Panc1 (cell line): ENCODE measurements around the gene TAGLN2. TPM values are rescaled to one million over a fixed set of nuclear protein-coding genes. Genes with fewer than 3 reads are reported as not detected.

ENCODE experiments used
- ATAC-seq: fragments of 200-7000 bp; cut with Tn5 transposase; 2 replicates; pipeline ENCODE4 v1.9.1; 2020; ENCODE audit warnings: mild to moderate bottlenecking, moderate library complexity
- BruUV-seq: library from RNA; stranded (reverse); fragments of 400-500 nt; replicated peaks from 2 replicates; lab custom pipeline; 2021; lab: Mats Ljungman, UMichigan
- CTCF ChIA-PET: fragments of 300-600 bp; sonication (Branson Sonifier 250); formaldehyde crosslinking; loops from one replicate; lab custom pipeline; 2022; ENCODE audit warnings: antibody characterized with exemption; lab: Charles Lee
- POLR2A ChIA-PET: fragments of 300-600 bp; sonication (Branson Sonifier 250); formaldehyde crosslinking; loops from one replicate; lab custom pipeline; 2022; ENCODE audit warnings: antibody characterized with exemption; lab: Charles Lee
- DNase-seq: peaks from one replicate; pipeline ENCODE4 v3.0.0-alpha.2; 2010; ENCODE audit warnings: low read depth, low spot score
- H3K27ac ChIP-seq: 2 replicates; pipeline ENCODE4 v1.5.1; 2011; ENCODE audit warnings: mild to moderate bottlenecking, low read length, inconsistent platforms
- H3K27me3 ChIP-seq: fragments of 200-500 bp; sonication (Bioruptor generic); 2 replicates; pipeline ENCODE4 v1.6.0; 2014; ENCODE audit warnings: low read length, inconsistent platforms; ENCODE audit not compliant: control insufficient read depth, insufficient read depth
- H3K36me3 ChIP-seq: fragments of 200-500 bp; sonication (Bioruptor generic); 2 replicates; pipeline ENCODE4 v1.5.1; 2014; ENCODE audit warnings: inconsistent platforms, mild to moderate bottlenecking, low read length, moderate library complexity; ENCODE audit not compliant: control insufficient read depth, insufficient read depth
- H3K4me1 ChIP-seq: 2 replicates; pipeline ENCODE4 v1.5.1; 2011; ENCODE audit warnings: inconsistent platforms, mild to moderate bottlenecking, low read length, moderate library complexity; ENCODE audit not compliant: control insufficient read depth, insufficient read depth
- H3K4me3 ChIP-seq, 2 experiments: 2 replicates each; pipeline ENCODE4 v1.5.1; 2011 to 2012; ENCODE audit warnings: low read depth in 2 of 2, low read length in 2 of 2, mild to moderate bottlenecking in 2 of 2, inconsistent platforms in 1 of 2, moderate library complexity in 1 of 2
- H3K9me3 ChIP-seq: fragments of 200-500 bp; sonication (Bioruptor generic); 2 replicates; pipeline ENCODE4 v1.5.1; 2014; ENCODE audit warnings: low read depth, mild to moderate bottlenecking, inconsistent platforms, low read length, moderate library complexity; ENCODE audit not compliant: control insufficient read depth, insufficient read depth
- CTCF ChIP-seq: fragments of 450-650 bp; IDR thresholded peaks from 2 replicates; pipeline ENCODE4 v1.5.1; 2017; ENCODE audit warnings: mild to moderate bottlenecking
- POLR2AphosphoS5 ChIP-seq: IDR thresholded peaks from 2 replicates; pipeline ENCODE4 v1.6.1; 2012; ENCODE audit warnings: mild to moderate bottlenecking, low read depth, low read length, moderate library complexity
- SIN3A ChIP-seq: IDR thresholded peaks from 2 replicates; pipeline ENCODE4 v1.6.1; 2012; ENCODE audit warnings: low read depth, mild to moderate bottlenecking, low read length, moderate library complexity, borderline replicate concordance; ENCODE audit not compliant: insufficient read depth
- TCF7L2 ChIP-seq: IDR thresholded peaks from 2 replicates; pipeline ENCODE4 v1.6.1; 2011; ENCODE audit warnings: mild to moderate bottlenecking, low read depth, low read length, inconsistent platforms
- in situ Hi-C: cut with HindIII; loops from 2 replicates; pipeline ENCODE4 v1.10.0; 2016; ENCODE audit warnings: low sequenced_read_pairs, low pct_unique_long_range_greater_than_20kb
- intact Hi-C: fragments of 100-400 bp; cut with micrococcal nuclease; formaldehyde crosslinking; loops from one replicate; pipeline ENCODE4 v1.10.0; 2022; ENCODE audit not compliant: unreplicated experiment
- total RNA-seq: library from RNA; stranded (reverse); gene quantifications from one replicate; pipeline ENCODE4 v1.2.1, GENCODE V29; 2021; ENCODE audit not compliant: unreplicated experiment
- TF ChIP-seq, protein P1 (sequence below), 2 experiments: IDR thresholded peaks; 2 replicates each; pipeline ENCODE4 v1.6.1; 2011 to 2012; ENCODE audit warnings: low read depth in 2 of 2, control low read depth in 1 of 2, low read length in 1 of 2, mild to moderate bottlenecking in 1 of 2, moderate library complexity in 1 of 2; ENCODE audit not compliant: insufficient read depth in 1 of 2

The TAGLN2 gene
- total RNA-seq, 1 experiment from 2014 or later, result 474 TPM

GRCh38 chr1:159927849-159928431 is 2.6 kb upstream of the TAGLN2 start:
- no peak overlapping the region; the same call in 1 of the 2 replicates for H3K27ac ChIP-seq
- BruUV-seq, result no TSS peak
- no peak overlapping the region for H3K4me3 ChIP-seq
- ChIA-PET POLR2A (no interaction called here), CTCF (interaction anchor here (0.6 to 0.9 kb wide), 2 partner anchors 78 to 155 kb away, joined by 3 to 11 read pairs; no protein-coding TSS in a partner anchor)
- intact Hi-C loops (no loop called here), in situ Hi-C loops (no loop called here)
- peaks cover 10% of the 10 kb centered on the region for H3K4me1 ChIP-seq
- no peaks in the 10 kb centered on the region for H3K36me3 ChIP-seq
- DNase-seq, result no peak
- TF ChIP-seq CTCF (no peak), POLR2AphosphoS5 (no peak), TCF7L2 (no peak), SIN3A (no peak)
- TF ChIP-seq, protein P1, sequence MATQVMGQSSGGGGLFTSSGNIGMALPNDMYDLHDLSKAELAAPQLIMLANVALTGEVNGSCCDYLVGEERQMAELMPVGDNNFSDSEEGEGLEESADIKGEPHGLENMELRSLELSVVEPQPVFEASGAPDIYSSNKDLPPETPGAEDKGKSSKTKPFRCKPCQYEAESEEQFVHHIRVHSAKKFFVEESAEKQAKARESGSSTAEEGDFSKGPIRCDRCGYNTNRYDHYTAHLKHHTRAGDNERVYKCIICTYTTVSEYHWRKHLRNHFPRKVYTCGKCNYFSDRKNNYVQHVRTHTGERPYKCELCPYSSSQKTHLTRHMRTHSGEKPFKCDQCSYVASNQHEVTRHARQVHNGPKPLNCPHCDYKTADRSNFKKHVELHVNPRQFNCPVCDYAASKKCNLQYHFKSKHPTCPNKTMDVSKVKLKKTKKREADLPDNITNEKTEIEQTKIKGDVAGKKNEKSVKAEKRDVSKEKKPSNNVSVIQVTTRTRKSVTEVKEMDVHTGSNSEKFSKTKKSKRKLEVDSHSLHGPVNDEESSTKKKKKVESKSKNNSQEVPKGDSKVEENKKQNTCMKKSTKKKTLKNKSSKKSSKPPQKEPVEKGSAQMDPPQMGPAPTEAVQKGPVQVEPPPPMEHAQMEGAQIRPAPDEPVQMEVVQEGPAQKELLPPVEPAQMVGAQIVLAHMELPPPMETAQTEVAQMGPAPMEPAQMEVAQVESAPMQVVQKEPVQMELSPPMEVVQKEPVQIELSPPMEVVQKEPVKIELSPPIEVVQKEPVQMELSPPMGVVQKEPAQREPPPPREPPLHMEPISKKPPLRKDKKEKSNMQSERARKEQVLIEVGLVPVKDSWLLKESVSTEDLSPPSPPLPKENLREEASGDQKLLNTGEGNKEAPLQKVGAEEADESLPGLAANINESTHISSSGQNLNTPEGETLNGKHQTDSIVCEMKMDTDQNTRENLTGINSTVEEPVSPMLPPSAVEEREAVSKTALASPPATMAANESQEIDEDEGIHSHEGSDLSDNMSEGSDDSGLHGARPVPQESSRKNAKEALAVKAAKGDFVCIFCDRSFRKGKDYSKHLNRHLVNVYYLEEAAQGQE (IDR thresholded peaks at IDR 0.05; ENCODE audit: insufficient read depth in 1 of 2, low read depth in 2 of 2, low read length in 1 of 2), result no peak
- no peaks in the 10 kb centered on the region for H3K27me3 ChIP-seq
- ATAC-seq, result no peak
- H3K9me3 ChIP-seq, result no peaks in the 10 kb centered on the region

- Histone ChIP-seq H3K9me3 (no peaks in the 10 kb centered on the region), H3K36me3 (no peaks in the 10 kb centered on the region), H3K27me3 (no peaks in the 10 kb centered on the region), H3K4me1 (peaks cover 17% of the 10 kb centered on the region), H3K27ac (no peak overlapping the region; the same call in 1 of the 2 replicates), H3K4me3 (no peak overlapping the region)
- no peak for DNase-seq
- POLR2A ChIA-PET, result no interaction called here
- no peak for ATAC-seq
- in situ Hi-C loops (no loop called here), intact Hi-C loops (no loop called here)
- BruUV-seq, result no TSS peak
- TF ChIP-seq, protein P1 (IDR thresholded peaks at IDR 0.05; ENCODE audit: insufficient read depth in 1 of 2, low read depth in 2 of 2, low read length in 1 of 2), result no peak
- TF ChIP-seq POLR2AphosphoS5 (no peak), CTCF (no peak), SIN3A (no peak), TCF7L2 (no peak)
- CTCF ChIA-PET, result interaction anchor here (0.9 kb wide), 1 partner anchor 79 kb away, joined by 3 read pairs; no protein-coding TSS in a partner anchor
Observed at GRCh38 chr1:159927211-159927848, 2.0 kb upstream of the TAGLN2 start.
